Endothelial cell of umbilical vein (primary cell): ENCODE measurements around the gene IL20. TPM values are rescaled to one million over a fixed set of nuclear protein-coding genes. Genes with fewer than 3 reads are reported as not detected.

ENCODE experiments used
- BruUV-seq: library from RNA; stranded (reverse); fragments of 400-500 nt; replicated peaks from 2 replicates; lab custom pipeline; 2021; lab: Mats Ljungman, UMichigan
- CTCF ChIA-PET: fragments of 300-600, 350-600 bp; sonication (Branson Sonifier 250); formaldehyde crosslinking; loops from one replicate; lab custom pipeline; 2021; ENCODE audit warnings: antibody characterized with exemption, inconsistent platforms; lab: Charles Lee
- POLR2A ChIA-PET: fragments of 300-600, 350-600 bp; sonication (Branson Sonifier 250); formaldehyde crosslinking; loops from one replicate; lab custom pipeline; 2021; ENCODE audit warnings: antibody characterized with exemption, inconsistent platforms; lab: Charles Lee
- DNase-seq: peaks from one replicate; pipeline ENCODE4 v3.0.0-alpha.2; 2011; ENCODE audit warnings: low read depth, low spot score
- FAIRE-seq: peaks from 2 replicates; lab custom pipeline; 2011; peaks lifted over from hg19 to GRCh38; lab: Jason Lieb, UNC
- H2AFZ ChIP-seq: 2 replicates; pipeline ENCODE4 v1.6.0; 2012; ENCODE audit warnings: low read depth, low read length, control low read depth, inconsistent platforms
- H3K27ac ChIP-seq: 2 replicates; pipeline ENCODE4 v1.5.1; 2011; ENCODE audit warnings: low read depth, mild to moderate bottlenecking, control low read depth, low read length, moderate library complexity; ENCODE audit not compliant: insufficient read depth
- H3K27me3 ChIP-seq, 2 experiments: 2 replicates each; pipeline versions ENCODE4 v1.6.0 to v1.6.1; 2011; ENCODE audit warnings: low read length in 2 of 2, mixed read lengths in 1 of 2; ENCODE audit not compliant: control insufficient read depth in 2 of 2, insufficient read depth in 2 of 2
- H3K36me3 ChIP-seq, 2 experiments: 2 replicates in 1 of 2; 3 replicates in 1 of 2; pipeline ENCODE4 v1.5.1; 2011; ENCODE audit warnings: low read length in 2 of 2, mild to moderate bottlenecking in 1 of 2, moderate library complexity in 1 of 2; ENCODE audit not compliant: control insufficient read depth in 2 of 2, insufficient read depth in 2 of 2; ENCODE audit errors: extremely low read depth in 1 of 2
- H3K4me1 ChIP-seq: 3 replicates; pipeline ENCODE4 v1.5.1; 2011; ENCODE audit warnings: mild to moderate bottlenecking, low read length; ENCODE audit not compliant: control insufficient read depth, insufficient read depth; ENCODE audit errors: extremely low read depth
- H3K4me2 ChIP-seq: 2 replicates; pipeline ENCODE4 v1.6.1; 2011; ENCODE audit warnings: low read length, control low read depth, mixed read lengths; ENCODE audit not compliant: insufficient read depth
- H3K4me3 ChIP-seq, 3 experiments: fragments of 200-600 bp in 1 of 3; sonication (generic), shearing (Covaris generic) in 1 of 3; replicated peaks in 1 of 3; 2 replicates each; pipeline ENCODE4 v1.5.1; 2011 to 2016; ENCODE audit warnings: control low read depth in 3 of 3, low read length in 3 of 3, mild to moderate bottlenecking in 2 of 3, inconsistent platforms in 1 of 3, low read depth in 1 of 3, moderate library complexity in 1 of 3; ENCODE audit not compliant: insufficient read depth in 1 of 3
- H3K79me2 ChIP-seq: 2 replicates; pipeline ENCODE4 v1.6.0; 2012; ENCODE audit warnings: low read length, inconsistent platforms; ENCODE audit not compliant: control insufficient read depth, insufficient read depth
- H3K9ac ChIP-seq: replicated peaks from 2 replicates; pipeline ENCODE3; 2011; ENCODE audit warnings: low read length, control low read depth; ENCODE audit not compliant: insufficient read depth; ENCODE audit errors: extremely low read depth
- H3K9me1 ChIP-seq: replicated peaks from 3 replicates; pipeline ENCODE4 v1.6.0; 2011; ENCODE audit warnings: mild to moderate bottlenecking, low read length; ENCODE audit not compliant: control insufficient read depth, insufficient read depth; ENCODE audit errors: extremely low read depth
- H3K9me3 ChIP-seq: replicated peaks from 2 replicates; pipeline ENCODE4 v1.5.1; 2012; ENCODE audit warnings: low read length, inconsistent platforms; ENCODE audit not compliant: control insufficient read depth, insufficient read depth
- H4K20me1 ChIP-seq: replicated peaks from 2 replicates; pipeline ENCODE3; 2011; ENCODE audit warnings: mild to moderate bottlenecking, low read length; ENCODE audit not compliant: control insufficient read depth, insufficient read depth; ENCODE audit errors: extremely low read depth
- CTCF ChIP-seq, 2 donors: IDR thresholded peaks; 1 replicate in 1 of 2; 2 replicates in 1 of 2; pipeline ENCODE4 v1.5.1; 2011; ENCODE audit warnings: low read length in 2 of 2, mild to moderate bottlenecking in 2 of 2, moderate library complexity in 2 of 2, control low read depth in 1 of 2, inconsistent platforms in 1 of 2, low read depth in 1 of 2; ENCODE audit not compliant: insufficient read depth in 1 of 2; ENCODE audit errors: extremely low read depth in 1 of 2
- EZH2 ChIP-seq: IDR thresholded peaks from 2 replicates; pipeline ENCODE4 v1.6.1; 2012; ENCODE audit warnings: borderline replicate concordance, low read depth, mild to moderate bottlenecking, moderate library complexity, low read length, inconsistent platforms; ENCODE audit not compliant: severe bottlenecking
- FOS ChIP-seq: IDR thresholded peaks from 2 replicates; pipeline ENCODE4 v1.6.1; 2011; ENCODE audit warnings: mild to moderate bottlenecking, low read length, moderate library complexity, borderline replicate concordance; ENCODE audit not compliant: insufficient read depth
- GATA2 ChIP-seq: IDR thresholded peaks from 2 replicates; pipeline ENCODE4 v1.7.0; 2011; ENCODE audit warnings: low read depth, mild to moderate bottlenecking, moderate library complexity, mixed read lengths, low read length; ENCODE audit not compliant: insufficient read length, insufficient read depth
- JUN ChIP-seq: IDR thresholded peaks from 2 replicates; pipeline ENCODE4 v1.6.1; 2011; ENCODE audit warnings: borderline replicate concordance, low read depth; ENCODE audit not compliant: insufficient read length, insufficient read depth
- MAX ChIP-seq: IDR thresholded peaks from 2 replicates; pipeline ENCODE4 v1.6.1; 2011; ENCODE audit not compliant: insufficient read depth, insufficient read length
- MYC ChIP-seq: IDR thresholded peaks from one replicate; pipeline ENCODE4 v1.6.1; 2011; ENCODE audit warnings: mild to moderate bottlenecking, low read depth, low read length
- POLR2A ChIP-seq: IDR thresholded peaks from 2 replicates; pipeline ENCODE4 v1.6.1; 2012; ENCODE audit warnings: low read depth, mild to moderate bottlenecking, control low read depth, low read length
- POLR2AphosphoS5 ChIP-seq: IDR thresholded peaks from 2 replicates; pipeline ENCODE4 v1.6.1; 2012; ENCODE audit warnings: low read depth, mild to moderate bottlenecking, control low read depth, low read length, moderate library complexity; ENCODE audit not compliant: insufficient read depth
- dilution Hi-C: fragments of 300-500 bp; cut with MboI; formaldehyde crosslinking; loops from one replicate; pipeline ENCODE4 v1.15.0; 2019; ENCODE audit warnings: low sequenced_read_pairs; ENCODE audit not compliant: extremely low pct_ligation_motif_present
- intact Hi-C: fragments of 100-400 bp; cut with micrococcal nuclease; formaldehyde crosslinking; loops from one replicate; pipeline ENCODE4 v1.10.0; 2022
- polyA plus RNA-seq, 4 experiments: library from polyadenylated mRNA; depleted of rRNA in 3 of 4; stranded (reverse) in 3 of 4; unstranded in 1 of 4; fragments of >200 nt; gene quantifications; 2 replicates each; pipeline versions ENCODE4 v1.2.1 to v1.2.3, GENCODE V29; 2011 to 2012; ENCODE audit warnings: missing spikeins in 1 of 4
- total RNA-seq: library from RNA; stranded (reverse); gene quantifications from 2 replicates; pipeline ENCODE4 v1.2.3, GENCODE V29; 2021

IL20 gene
- total and polyA plus RNA-seq, 2 donors (not counting 3 experiments of a cell fraction or from before 2014, with no cell fraction given): not detected

GRCh38 chr1:206907304-206907991, 42.0 kb downstream of the IL20 start:
- Histone ChIP-seq H4K20me1 (no peaks in the 10 kb centered on the region), H3K9ac (no peak overlapping the region), H2AFZ (no peak overlapping the region), H3K4me3 (no peak overlapping the region), H3K4me2 (no peak overlapping the region), H3K9me3 (no peaks in the 10 kb centered on the region), H3K36me3 (no peaks in the 10 kb centered on the region), H3K27me3 (peaks cover 27 to 31% of the 10 kb centered on the region in 2 experiments), H3K27ac (no peak overlapping the region), H3K79me2 (no peaks in the 10 kb centered on the region), H3K9me1 (no peaks in the 10 kb centered on the region), H3K4me1 (no peaks in the 10 kb centered on the region)
- DNase-seq: no peak
- POLR2A ChIA-PET: no interaction called here
- BruUV-seq: no TSS peak
- CTCF ChIA-PET: no interaction called here
- intact Hi-C loops (no loop called here), dilution Hi-C loops (no loop called here)
- FAIRE-seq: no peak
- TF ChIP-seq MAX (no peak), CTCF (IDR thresholded peaks at IDR 0.05; ENCODE audit: extremely low read depth in 1 of 2, insufficient read depth in 1 of 2, low read depth in 1 of 2, low read length in 2 of 2) (peak; percentile 15 to 32)

GRCh38 chr1:206908038-206908437, 42.6 kb downstream of the IL20 start:
- Histone ChIP-seq H3K9ac (no peak overlapping the region), H3K4me3 (no peak overlapping the region), H3K27me3 (peaks cover 31 to 33% of the 10 kb centered on the region in 2 experiments), H3K4me2 (no peak overlapping the region), H3K9me1 (no peaks in the 10 kb centered on the region), H3K79me2 (no peaks in the 10 kb centered on the region), H4K20me1 (no peaks in the 10 kb centered on the region), H3K36me3 (no peaks in the 10 kb centered on the region), H3K9me3 (no peaks in the 10 kb centered on the region), H3K4me1 (no peaks in the 10 kb centered on the region), H3K27ac (no peak overlapping the region), H2AFZ (no peak overlapping the region)
- ChIA-PET POLR2A (no interaction called here), CTCF (interaction anchor here (1.0 to 2.0 kb wide), 3 partner anchors 99 to 250 kb away, joined by 4 to 11 read pairs (median 6); no protein-coding TSS in a partner anchor)
- BruUV-seq: no TSS peak
- FAIRE-seq: no peak
- intact Hi-C loops (no loop called here), dilution Hi-C loops (no loop called here)
- DNase-seq: no peak
- TF ChIP-seq EZH2 (no peak), POLR2AphosphoS5 (no peak), MYC (no peak), FOS (no peak), GATA2 (no peak), MAX (no peak), POLR2A (no peak), JUN (no peak), CTCF (IDR thresholded peaks at IDR 0.05; ENCODE audit: extremely low read depth in 1 of 2, insufficient read depth in 1 of 2, low read depth in 1 of 2, low read length in 2 of 2) (no peak)
